GM12874 (cell line): ENCODE data around the gene RAC3.

Experiments
- TF ChIP-seq, protein P1 (sequence below): IDR thresholded peaks from 2 replicates; pipeline ENCODE4 v1.5.1; 2011; ENCODE audit warnings: low read depth, mild to moderate bottlenecking, control low read depth, low read length, moderate library complexity; ENCODE audit not compliant: insufficient read depth

Gene RAC3

DNA sequence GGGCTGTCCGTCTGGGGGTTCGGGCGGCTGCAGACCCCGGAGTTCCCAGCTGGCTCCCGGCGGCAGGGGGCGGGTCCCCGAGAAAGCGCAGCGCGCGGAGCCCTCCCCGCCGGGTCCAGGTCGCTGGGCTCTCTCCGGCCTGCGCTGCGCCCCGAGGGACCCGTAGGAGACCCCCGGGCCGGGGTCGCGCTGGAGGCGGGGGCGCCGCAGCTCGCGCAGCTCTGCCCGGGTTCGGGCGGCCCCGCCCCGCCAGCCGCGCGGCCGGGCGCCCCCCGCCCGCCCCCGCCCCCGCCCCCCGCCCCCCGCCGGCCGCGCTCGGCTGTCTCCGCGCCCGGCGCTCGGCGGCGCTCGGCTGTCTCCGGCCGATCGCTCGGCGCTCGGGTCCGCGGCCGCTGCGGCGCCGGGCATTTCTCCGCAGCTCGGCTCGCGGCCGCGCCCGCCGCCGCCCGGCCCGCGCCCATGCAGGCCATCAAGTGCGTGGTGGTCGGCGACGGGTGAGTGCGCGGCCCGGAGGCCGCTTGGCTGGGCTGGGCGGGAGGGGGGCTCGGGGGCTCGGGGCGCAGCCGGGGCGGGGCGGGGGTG is at the start of gene RAC3:
RAC3 (plus strand) TSS at position 376 of the 582 bp plus-strand sequence; CDS start at position 460, 84 bp downstream.
- TF ChIP-seq, protein P1, sequence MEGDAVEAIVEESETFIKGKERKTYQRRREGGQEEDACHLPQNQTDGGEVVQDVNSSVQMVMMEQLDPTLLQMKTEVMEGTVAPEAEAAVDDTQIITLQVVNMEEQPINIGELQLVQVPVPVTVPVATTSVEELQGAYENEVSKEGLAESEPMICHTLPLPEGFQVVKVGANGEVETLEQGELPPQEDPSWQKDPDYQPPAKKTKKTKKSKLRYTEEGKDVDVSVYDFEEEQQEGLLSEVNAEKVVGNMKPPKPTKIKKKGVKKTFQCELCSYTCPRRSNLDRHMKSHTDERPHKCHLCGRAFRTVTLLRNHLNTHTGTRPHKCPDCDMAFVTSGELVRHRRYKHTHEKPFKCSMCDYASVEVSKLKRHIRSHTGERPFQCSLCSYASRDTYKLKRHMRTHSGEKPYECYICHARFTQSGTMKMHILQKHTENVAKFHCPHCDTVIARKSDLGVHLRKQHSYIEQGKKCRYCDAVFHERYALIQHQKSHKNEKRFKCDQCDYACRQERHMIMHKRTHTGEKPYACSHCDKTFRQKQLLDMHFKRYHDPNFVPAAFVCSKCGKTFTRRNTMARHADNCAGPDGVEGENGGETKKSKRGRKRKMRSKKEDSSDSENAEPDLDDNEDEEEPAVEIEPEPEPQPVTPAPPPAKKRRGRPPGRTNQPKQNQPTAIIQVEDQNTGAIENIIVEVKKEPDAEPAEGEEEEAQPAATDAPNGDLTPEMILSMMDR, result no peak

- TF ChIP-seq, protein P1, result no peak
Measured at GRCh38 chr17:81983011-81983638, 48.4 kb upstream of the RAC3 start.

- TF ChIP-seq, protein P1, result no peak
Measured at GRCh38 chr17:81983639-81984373, 47.7 kb upstream of the RAC3 start.

DNA sequence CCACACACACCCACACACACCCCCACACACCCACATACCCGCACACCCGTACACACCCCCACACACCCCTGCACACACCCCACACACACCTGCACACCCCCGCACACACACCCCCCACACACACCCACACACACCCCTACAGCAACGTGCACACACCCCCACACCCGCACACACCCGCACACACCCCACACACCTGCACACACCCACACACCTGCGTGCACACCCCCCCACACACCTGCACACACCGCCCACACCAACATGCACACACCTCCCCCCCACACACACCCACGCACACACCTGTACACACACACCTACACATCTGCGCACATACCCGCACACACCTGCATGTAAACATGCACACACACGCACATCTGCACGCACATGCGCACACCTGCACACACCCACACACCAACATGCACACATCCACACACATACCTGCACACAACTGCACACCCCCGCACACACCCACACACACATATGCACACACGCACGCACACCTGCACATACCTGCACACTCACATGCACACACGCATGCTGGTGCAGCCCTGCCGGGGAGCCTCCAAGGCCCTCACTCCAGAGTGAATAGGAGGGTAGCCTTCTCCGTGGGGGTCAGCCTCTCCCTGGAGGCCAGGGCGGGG is 46.6 kb upstream of the RAC3 start:
- TF ChIP-seq, protein P1, result no peak

- TF ChIP-seq, protein P1, result no peak
Measured at GRCh38 chr17:81986606-81987005, 44.9 kb upstream of the RAC3 start.

DNA sequence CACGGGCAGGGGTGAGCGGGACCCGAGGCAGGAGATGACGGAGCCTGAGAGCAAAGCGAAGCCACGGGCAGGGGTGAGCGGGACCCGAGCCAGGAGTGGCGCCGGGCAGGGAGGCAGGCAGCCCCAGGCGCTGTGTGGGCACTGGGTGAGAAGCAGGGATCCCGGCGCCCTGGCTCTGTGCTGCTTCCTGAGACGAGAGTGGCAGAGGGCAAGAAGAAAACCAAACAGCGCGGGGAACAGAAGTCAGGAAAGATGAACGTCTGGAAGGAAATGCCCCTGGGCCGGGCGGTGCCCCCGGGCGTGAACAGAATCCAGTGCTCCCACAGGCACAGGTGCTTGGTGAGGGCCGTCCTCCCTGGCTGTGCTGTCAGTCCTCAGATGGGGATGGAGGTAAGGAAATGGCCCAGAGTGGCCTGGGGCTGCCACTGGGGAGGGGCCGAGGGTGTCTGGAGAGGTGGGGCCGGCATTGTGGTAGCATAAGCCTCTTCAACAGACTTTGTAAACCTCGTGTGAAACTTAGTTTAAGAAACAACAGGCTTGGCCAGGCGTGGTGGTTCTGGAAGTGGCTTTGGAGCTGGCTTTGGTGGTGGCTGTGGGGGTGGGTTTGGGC is 44.2 kb upstream of the RAC3 start:
- TF ChIP-seq, protein P1, result no peak
